ENCODE measurements around the gene WNK1.

DNA sequence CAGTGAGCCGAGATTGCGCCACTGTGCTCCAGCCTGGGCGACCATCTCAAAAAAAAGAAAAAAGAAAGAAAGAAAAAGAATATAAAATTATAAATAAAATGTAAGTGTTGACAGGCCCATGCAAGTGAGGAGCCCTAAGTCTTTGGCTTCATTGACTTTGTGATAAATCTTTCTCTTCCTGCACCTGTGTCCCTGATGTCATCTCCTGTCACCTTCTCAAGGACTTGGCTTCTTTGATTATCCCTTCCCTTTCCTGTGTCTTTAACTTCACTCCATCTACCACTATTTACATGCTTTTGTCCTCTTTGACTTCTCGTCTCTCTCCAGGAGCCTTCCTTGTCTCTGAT lies 33.6 kb upstream of the WNK1 start:
- TF ChIP-seq, protein P1, sequence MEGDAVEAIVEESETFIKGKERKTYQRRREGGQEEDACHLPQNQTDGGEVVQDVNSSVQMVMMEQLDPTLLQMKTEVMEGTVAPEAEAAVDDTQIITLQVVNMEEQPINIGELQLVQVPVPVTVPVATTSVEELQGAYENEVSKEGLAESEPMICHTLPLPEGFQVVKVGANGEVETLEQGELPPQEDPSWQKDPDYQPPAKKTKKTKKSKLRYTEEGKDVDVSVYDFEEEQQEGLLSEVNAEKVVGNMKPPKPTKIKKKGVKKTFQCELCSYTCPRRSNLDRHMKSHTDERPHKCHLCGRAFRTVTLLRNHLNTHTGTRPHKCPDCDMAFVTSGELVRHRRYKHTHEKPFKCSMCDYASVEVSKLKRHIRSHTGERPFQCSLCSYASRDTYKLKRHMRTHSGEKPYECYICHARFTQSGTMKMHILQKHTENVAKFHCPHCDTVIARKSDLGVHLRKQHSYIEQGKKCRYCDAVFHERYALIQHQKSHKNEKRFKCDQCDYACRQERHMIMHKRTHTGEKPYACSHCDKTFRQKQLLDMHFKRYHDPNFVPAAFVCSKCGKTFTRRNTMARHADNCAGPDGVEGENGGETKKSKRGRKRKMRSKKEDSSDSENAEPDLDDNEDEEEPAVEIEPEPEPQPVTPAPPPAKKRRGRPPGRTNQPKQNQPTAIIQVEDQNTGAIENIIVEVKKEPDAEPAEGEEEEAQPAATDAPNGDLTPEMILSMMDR (IDR thresholded peaks at IDR 0.05; ENCODE audit: insufficient read depth, low read depth, low read length) = no peak
- TF ChIP-seq EZH2 (IDR thresholded peaks at IDR 0.05; ENCODE audit: insufficient read depth, low read length) = no peak

Data from astrocyte (in vitro differentiated cells and primary cell).